GM18498 (cell line): Measurements from ENCODE around the gene LRRFIP1.

Source experiments
- ATAC-seq: cut with Tn5 transposase; IDR thresholded peaks from one replicate; pipeline ENCODE4 v1.9.1; 2021; ENCODE audit warnings: mild to moderate bottlenecking, moderate library complexity; ENCODE audit not compliant: unreplicated experiment

Gene LRRFIP1

DNA sequence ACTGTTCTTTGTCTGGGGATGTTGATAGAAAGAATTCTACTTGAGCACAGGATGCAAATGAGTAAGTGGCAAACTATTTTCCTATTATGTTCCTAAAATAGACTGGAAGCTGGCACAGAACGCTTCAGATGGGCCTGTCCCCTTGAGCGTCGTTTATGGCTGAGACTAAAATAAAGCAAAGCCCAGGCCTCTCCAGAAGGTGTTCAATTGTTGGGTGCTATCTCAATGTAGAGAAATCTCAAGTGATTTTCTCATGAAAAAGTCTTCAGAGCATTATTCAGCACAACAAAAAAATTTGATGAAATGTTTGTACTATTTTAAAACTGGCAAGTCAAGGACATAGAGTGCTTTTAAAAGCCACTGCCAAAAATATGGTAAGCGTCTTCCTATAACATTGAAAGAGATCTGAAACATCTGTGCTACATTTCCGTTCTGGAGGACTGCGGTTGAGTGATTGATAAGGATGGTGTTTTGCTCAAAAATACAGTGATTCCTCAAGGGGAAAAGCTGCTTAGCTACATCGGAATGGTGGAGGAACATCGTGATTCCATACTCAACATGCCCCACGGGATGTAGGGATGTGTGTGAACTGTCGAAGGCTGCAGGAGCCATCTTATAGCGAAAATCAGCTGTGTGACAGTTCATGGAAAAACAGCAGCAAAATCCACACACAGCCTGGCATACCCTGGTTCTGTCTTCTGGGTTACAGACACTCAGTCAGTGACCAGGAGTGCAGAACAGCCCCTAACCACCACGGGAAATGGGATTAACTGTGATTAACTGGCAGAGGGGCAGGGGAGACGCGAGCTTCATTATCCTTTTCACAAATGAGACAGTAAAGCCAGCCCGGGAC lies 10.4 kb upstream of the LRRFIP1 start:
- no peak for ATAC-seq

DNA sequence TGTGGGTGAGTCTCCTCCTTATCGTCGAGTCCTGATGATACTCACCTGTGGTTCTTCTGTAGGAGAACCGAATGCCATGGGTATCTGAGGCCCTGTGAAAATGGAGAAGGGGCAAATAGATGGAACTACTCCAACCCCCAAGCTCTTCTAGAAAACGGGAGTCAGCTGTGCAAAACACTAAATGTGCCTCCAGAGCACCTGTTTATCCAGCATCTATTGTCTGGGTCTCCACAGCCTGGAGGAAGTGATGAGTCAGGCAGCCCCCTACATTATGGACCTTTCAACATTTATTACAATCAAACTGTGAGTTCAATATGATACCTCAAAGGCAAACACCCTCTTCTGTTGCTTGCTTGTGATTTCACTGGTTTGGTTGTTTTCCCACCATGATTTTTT lies 9.8 kb upstream of the LRRFIP1 start:
- no peak for ATAC-seq

DNA sequence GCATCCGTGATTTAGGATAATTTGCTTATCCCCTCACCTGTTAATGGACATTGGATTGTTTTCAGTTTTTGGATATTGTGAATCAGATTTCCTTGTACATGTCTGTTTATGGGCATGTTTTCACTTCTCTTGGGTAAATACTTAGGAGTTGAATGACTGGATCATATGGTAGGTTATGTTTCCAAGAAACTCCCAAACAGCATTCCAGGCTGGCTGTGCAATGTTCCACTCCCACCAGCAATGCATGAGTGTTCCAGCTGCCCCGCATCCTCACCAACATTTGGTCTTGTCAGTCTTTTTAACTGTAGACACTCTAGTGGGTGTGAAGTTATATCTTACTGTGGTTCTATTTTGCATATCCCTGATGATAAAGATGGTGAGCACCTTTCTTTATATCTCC lies 8.9 kb upstream of the LRRFIP1 start:
- ATAC-seq: no peak

DNA sequence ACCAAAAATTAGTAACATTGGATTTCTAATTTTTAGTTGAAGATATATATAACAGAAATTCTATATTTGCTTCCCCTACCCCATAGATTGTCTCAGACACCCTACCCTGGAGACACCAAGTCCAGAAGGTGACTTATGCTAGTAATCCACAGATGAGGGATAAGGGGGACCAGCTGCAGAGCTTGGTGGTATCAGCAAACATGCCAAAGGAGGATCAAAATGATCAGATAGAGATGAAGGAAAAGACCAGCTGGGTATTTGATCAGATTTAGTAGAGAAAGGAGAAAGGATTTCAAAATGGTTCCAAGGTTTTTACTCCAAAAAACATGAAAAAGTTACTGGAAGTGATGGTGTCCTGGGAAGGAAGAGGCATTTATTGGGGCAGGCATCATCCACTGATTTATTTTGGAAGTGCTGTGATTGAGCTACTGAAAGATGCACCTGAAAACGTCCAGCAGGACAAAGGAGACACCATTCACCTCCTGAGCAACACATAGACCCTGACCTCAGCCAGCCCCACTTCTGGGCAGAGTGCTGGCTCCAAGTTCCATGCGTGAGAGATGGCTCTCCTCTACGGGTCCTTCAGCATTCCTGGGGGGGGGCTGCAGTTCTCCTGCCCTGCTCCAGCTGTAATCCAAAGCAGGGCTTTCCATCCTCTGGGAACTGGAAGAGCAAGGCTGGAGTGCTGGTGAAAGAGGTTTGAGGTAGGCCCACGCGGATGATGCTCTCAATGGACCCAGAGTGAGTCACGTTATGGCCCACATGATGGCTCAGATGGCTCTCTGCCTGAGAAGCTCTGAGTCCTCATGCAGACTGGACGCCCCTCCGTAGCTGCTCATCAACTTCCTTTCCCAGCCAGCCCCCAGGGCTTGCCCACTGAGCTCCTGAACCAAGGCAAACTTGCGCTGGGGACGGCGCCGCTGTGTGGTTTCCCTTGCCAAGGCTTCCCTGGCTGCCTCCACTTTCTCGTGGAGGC lies 3.7 kb upstream of the LRRFIP1 start:
- no peak for ATAC-seq

DNA sequence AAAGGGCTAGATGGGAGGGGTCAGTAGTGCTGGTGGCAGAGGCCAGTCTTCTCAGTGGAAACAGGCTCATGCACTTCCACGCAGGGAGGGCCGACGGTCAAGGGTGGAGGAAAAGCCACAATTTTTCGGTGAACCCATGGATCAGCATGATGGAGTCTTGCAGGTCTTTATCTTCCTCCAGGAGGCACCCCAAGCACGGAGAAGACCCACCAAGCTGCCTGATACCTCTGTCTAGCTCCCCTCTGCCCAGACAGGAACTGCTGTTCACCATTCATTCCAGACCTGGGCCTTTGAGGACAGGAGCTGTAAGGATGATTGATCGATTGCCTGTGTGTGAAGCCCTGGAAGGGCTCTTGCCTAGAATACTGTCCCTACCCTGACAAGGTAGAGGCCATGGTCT lies 2.8 kb upstream of the LRRFIP1 start:
- no peak for ATAC-seq

DNA sequence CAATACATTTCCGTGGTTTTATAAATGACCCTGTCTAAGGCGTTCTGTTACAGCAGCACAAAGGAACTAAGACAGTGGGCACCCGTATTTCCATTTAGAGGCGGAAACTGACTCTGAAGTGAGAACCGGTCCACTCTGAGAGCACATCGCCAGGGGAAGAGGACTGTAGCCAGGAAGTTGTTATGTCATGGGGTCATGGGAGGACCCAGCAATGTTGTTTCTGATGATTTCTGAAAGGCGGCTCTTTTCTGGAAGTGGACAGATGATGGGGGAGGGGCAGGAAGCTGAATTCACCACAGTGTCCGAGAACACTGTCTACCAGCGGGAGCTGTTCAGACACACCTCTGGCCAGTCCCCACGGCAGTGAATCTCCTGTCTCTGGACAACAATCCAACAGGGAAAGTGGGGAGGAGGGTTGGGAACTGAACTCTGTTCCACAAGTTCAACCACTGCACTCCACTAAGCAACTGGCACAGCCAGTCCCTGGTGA lies 2.1 kb upstream of the LRRFIP1 start:
- no peak for ATAC-seq

DNA sequence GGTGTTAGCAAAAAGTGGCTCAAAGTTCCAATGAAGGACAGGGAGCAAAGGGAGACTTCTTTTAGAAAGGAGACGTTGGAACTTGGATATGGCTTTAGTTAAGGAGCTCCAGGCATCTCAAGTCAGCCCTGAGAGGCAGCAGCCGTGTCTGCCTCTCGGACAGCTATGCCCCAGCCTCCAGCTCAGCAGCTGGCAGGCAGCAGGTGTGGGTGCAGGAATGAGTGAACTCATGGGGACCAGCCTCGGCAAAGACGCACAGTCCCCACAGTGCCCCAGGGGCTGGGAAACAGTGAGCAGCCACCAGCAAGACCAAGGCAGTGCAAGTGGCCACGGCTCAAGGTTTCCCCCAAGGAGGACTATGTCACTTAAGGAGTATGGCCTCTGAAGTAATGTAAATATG lies 1.6 kb upstream of the LRRFIP1 start:
- ATAC-seq: no peak

DNA sequence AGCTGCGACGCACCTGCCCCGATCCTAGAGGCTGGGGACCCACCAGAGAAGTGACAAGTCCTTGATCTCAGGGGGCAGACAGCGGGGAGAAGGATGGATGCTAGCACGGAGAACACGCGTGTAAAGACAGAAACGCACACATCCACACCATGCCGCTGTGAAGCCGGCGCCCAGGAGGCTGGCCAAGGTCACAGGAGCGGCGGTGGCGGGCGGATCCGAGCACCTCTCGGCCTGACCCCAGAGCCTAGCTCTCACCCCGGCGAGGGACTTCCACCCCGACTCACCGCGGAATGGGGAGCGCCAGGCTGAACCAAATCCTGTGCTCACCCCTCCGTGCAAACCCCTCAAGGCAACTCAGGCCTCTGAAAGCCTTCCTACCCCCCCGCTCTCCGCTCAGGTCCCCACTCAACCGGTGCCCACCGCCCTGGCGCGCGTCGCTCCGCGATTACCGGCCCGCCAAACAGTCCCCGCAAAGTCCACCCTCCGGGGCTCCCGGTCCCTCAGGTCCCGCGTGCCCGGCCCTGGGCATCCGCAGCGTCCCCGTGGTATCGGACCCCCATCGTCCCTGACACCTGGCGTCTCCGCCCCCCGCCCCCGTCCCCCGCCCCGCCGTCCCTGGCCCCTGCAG lies 460 bp upstream of the LRRFIP1 start:
- ATAC-seq: no peak

DNA sequence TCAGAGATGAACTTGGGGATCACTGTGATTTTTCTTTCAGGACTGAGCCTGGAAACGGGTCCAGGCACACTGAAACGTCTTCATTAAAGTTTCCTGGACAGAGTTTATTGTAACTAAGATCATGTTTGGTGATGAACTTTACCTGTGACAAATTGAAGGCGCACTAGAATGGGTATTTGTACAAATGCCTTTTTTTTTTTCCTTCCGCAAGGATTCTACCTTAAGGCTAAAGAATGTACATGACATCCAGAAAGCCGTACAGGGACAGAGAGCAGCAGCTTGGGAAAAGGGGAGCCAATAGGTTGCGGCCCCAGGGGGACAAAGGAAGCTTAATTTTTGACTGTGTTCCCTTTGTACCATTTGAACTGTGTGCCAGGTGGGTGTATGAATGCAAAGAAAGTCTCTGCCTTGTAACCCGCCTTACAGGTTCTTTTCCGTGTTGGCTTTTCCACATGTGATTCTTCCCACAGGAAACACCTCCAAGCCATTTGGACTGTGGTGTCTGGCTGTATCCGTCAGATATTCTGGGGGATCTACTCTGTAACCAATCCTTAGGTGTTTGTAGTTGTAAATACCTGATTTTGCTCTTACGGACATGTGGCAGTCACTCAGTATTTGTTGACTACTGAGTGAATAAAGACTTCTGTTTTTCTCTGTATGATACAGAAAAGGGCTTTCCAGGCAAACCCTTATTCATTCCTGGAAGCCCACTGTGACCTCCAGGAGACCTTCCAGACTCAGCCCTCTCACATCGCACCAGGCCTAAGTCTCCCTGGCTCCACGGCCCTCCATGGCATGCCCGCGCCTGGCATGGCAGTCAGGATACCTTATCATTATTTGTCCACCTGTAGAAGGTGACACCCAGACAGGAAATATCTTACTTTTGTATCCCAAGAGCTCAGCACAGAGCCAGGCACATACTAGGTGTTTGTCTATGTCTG lies 1.1 kb downstream of the LRRFIP1 start:
- no peak for ATAC-seq

DNA sequence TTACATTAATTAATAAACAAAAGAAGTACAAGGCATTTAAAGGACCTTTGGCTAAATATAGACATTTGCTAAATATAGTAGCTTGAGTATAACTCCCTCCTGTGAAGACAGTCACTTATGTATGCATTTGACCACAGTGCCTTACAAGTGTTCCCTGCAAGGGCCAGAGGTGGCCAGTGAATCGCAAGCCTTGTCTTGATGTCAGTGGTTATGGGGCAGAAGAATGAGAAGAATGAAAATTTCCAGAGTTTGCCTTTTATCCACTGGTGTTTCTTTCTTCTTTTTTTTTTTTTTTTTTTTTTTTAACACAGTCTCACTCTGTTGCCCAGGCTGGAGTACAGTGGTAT lies 1.8 kb downstream of the LRRFIP1 start:
- no peak for ATAC-seq

DNA sequence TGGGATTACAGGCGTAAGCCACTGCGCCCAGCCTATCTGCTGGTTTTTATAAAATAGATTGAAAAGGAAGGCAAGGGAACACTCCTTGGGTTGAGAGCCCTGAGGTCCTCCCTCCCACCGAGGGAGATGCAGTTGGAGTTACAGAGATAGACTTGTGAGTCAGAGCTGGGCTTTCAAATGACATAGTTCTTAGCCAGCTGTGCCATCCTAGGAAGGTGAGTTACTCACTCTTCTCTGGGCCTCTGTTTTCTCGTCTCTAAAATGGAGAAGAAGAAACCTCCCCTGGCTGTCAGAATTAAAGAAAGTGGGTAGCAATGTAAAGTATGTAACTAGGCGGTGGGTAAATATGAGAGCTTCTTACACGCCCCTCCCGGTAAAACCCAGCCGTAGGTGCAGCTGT lies 2.4 kb downstream of the LRRFIP1 start:
- ATAC-seq: no peak

DNA sequence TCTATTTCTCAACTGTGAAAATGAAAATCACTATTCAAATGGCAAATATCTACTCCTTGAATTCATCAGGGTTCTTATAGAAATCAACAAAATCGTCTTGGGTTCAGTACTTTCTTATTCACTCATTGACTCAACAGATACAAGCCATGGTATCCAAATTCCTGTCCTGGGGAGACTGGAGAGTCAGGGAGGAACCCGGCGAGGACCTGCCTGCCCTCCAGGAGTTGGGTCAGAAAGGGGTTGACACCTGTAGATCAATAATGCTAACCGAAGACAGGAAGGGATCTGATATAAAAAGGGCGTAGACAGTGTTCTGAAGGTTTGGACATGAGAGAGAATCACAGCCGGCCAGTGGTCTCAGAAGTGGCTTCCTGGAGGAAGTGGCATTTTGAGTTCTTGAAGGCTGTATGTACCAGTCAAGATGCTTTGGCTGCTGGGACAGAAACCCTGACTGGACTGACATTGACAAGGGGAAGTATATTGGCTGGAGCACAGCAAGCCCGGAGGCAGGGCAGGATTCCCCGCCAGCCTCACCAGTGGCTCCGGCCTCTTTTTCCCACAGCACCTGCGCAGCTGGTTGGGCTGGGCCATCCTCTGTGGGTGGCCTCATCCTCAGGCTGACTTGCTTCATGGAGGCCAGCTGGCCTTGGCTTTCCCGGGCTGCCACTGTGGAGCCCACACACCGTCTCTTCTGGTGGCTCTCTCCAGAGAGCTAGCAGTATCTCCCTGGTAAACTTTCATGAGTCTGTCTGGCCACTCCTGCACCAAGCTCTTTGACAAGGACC lies 3.0 kb downstream of the LRRFIP1 start:
- no peak for ATAC-seq

DNA sequence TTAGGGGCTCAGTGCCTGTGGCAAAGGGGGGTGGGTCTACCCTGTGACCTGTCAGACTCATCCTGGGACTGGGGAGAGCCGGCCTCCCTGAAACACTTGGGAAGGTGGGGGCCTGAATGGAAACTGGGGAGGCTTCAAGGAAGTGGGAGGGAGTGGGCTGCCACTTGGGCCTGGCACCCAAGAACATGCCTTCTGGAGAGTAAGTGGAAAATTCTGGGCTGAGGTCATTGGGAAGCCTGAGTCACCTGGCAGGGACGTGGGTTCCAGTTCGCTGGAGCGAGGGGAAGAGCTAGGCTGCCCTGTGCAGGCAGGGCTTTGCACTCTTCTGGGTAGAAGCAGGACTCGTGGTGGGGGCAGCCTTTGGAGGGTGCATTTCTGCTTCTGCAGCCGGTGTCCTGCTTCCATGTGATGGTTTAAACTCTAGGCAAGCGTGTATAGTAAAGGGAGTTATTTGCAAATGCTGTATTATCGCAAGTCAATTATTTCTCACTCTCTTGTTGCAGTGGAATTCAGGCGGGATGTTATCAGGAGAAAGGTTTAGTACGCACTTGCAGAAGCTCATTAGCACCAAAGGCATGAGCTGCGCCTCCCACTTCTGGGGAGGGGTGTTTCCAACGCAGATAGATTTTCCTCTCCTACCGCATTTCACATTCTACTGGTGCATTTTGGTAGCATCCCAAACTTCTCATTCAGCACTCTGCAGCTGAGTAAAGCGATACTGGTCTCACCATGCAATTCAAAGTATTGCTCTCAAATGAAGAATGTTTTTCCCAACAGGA lies 3.8 kb downstream of the LRRFIP1 start:
- ATAC-seq: no peak

DNA sequence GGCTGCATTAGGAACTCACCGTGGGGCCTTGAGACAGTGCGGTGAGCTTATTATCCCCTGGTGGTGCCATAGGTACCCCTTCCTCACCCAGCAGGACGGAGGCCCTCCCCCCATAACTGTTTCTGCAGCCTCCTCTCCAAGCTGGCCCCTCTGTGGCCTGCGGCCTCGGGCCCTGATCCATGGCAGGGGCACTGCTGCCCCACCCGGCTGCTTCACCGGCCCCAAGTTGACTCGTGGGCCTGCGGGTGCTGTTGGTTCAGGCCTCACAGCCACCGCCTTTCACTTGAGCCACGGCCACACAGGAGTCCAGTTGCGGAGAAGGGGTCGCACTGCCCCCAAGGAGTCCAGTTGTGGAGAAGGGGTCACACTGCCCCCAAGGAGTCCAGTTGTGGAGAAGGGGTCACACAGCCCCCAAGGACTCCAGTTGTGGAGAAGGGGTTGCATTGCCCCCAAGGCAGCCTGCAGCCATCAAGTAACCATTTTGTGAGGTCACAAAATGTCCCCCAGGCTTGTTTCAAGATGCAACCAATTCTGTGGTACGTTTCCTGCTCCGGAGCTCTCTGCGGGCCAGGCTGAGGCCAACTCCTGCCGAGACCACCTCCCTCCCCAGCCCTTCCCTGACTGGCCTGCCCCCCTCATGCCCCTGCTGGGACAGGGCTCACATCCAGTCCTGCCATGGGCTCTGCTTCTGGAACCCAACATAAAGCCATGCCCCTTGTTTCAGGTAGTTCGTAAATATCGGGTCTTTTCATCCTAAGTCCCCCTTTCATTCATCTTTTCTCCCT lies 4.6 kb downstream of the LRRFIP1 start:
- ATAC-seq: no peak

DNA sequence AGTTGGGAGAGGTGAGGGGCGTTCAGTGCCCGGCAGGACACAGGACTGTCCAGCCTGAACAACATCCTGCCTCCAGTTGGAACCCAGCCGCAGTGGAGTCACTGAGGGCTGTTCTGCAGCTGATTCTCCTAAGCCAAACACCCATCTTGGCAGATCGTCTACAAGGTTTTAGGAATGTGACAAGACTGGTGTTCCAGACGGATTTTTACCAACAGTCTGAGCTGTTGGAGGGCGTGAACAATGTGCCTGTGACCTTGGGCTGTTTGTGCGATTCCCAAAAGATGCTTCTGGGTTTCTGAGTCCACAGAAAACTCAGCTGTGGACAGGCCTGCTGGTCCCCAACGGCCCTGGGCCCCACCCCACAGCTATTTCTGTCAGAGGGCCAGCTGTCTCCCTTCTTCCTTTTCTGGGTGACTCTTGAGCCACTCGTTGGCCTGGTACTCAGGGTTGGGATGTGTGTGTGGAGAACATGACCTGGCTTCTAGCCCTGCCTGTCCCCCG lies 5.7 kb downstream of the LRRFIP1 start:
- no peak for ATAC-seq

DNA sequence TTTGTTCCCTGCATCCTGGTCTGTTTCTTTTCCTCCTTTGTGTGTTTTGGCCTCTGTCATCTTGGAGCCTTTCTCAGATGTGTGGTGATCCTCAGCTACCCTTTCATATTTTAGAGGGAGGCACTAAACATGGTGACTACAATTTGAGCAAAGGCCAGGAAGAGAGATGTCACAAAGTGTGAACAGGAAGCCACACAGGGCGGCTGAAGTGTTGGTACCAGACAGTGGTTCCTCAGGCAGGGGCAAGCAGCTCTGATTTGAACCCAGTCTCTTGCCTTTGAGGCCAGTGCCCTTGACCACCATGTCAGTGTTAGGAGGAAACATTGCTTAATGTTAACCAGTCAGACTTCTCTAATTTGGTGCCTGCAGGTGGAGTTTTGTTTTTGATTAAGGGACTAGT lies 9.2 kb downstream of the LRRFIP1 start:
- ATAC-seq: no peak

DNA sequence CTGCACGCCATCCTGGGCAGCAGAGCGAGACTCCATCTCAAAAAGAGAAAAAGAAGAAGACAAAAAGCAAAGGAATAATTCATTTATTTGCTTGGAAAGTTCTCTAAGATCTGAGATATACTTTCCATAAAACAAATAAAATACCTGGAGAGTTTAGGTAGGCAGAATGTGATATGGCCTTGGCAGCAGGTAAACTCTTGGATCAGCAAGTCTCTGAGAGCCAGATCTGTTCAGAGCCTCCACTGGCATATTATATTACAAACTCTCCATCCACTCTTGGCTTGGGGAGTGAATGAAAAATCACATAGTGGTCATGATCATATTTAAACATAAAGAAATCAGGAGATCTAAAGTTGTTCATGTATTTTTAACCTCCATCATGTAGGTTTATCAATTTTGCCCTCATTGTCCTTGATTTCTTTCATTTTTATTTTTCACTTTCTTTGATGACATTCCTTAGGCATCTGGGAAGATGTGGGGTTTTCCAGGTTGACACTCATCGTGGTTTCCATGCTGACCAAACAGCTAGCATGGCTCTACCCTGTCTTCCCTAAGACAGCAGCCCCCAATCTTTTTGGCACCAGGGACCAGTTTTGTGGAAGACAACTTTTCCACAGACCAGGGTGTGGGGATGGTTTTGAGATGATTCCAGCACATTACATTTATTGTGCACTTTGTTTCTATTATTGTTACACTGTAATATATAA lies 10.2 kb downstream of the LRRFIP1 start:
- ATAC-seq: no peak
